HG03460 (cell line): ENCODE results near the gene SPOCK2.

Experiments
- ATAC-seq: cut with Tn5 transposase; IDR thresholded peaks from one replicate; pipeline ENCODE4 v1.9.1; 2021; ENCODE audit not compliant: unreplicated experiment

The SPOCK2 gene

DNA sequence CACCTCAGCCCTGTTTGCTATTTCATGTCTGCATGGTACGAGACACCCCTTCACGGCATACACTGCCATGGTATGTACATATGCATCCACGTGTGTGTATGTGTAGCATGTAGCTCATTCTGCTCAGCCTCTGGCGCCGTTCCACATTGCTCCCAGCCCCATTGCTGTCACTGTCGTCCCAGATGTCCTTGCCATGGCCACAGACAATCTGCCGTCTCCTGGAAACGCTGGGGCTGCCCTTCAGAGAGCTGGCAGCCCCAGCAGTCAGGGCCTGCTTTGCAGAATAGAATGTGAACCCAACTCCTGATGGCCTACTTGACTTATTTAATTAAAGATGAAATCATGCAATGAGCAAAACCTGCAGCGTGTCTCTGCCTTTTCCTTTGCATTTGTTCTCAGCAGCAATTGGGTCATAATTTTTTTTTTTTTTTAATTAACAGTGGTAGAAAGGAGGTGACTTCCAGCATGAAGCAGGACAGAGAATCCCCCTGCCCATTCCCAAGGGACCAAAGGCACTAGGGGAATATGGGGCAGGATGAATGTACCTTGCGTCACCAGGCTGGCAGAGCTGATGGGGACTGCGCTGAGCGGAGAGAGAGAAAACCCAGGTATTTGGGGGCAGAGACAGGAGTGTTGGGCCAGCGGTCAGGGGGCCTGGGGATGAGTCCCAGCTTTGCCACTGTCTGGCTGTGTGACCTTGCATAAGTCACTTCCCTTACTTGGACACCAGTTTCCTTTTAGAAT is 75.0 kb downstream of the SPOCK2 start:
- no peak for ATAC-seq

- ATAC-seq, result no peak
Measured at GRCh38 chr10:72012796-72013195, 75.6 kb downstream of the SPOCK2 start.

DNA sequence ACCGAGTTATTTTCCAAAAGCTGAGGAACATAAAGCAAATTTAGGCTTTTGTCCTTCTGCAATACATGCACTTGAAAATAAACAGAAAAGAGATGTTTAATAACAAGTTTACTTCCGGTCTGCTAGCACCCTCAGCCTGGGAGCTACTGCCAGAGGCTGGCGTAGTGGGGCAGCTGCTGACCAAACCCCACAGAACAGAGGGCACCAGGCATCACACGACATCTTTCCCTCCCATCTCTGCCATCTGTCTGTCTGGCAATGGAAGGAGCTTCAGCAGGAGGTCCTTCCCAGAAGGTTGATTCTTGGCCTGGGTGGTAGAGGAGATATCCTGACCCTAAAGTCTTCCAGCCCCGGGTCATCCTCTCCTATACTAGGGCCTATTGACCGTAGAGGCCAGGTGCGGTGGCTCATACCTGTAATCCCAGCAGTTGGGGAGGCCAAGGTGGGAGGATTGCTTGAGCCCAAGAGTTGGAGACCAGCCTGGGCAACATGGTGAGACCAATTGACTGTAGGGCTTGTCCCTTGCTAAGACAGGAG is 76.3 kb downstream of the SPOCK2 start:
- ATAC-seq, result no peak

GRCh38 chr10:72011468-72011867 is 76.9 kb downstream of the SPOCK2 start:
- no peak for ATAC-seq

DNA sequence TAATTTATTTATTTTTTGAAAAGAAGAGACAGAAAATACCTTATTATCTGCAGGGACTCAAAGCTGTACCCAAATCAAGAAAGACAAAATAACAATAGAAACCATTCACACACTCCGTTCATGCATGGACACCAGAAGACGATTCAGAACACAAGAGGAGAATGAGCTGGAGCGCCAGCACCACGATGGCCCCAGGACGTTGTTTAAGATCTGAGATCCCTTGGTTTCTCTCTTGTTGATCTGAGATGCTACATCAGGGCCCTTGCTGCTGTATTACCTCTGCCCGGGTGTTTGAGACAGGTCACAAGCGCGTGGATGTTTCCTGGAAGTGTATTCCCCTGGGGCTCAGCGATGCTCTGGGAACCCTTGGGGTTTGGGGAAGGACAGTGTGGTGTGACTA is 77.3 kb downstream of the SPOCK2 start:
- ATAC-seq, result no peak

- ATAC-seq, result no peak
Measured at GRCh38 chr10:72010234-72010973, 77.9 kb downstream of the SPOCK2 start.

DNA sequence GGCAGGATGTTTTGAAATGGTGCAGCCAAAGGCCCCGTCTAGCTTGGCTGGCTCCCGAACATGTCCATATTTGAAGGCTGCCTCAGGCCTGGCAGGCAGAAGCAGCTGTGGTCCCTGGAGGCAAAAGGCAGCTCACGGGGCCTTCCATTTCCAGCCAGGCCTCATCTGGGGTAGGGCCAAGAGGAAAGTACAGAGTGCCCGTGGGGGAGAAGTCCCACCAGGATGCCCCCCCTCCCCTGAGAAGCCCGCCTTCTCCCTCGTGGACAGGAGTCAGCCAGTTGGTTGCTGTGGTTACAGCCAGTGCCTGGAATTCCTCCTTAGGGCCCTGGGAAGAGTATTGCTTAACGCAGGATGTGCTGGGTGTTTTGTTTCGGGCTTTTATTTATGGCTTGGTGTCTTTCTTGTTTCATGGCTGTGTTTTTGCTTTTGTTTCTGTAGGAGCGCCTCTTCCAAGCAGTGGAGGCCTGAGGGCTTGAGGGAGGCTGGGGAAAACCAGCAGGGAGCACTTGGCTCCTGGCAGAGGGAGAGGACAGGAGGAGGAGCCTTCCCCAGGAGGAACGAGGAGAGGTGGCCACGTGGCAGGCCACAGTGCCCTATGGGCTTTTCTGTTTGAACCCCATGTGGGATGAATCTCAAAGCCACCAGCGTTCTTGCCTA is 78.8 kb downstream of the SPOCK2 start:
- no peak for ATAC-seq

DNA sequence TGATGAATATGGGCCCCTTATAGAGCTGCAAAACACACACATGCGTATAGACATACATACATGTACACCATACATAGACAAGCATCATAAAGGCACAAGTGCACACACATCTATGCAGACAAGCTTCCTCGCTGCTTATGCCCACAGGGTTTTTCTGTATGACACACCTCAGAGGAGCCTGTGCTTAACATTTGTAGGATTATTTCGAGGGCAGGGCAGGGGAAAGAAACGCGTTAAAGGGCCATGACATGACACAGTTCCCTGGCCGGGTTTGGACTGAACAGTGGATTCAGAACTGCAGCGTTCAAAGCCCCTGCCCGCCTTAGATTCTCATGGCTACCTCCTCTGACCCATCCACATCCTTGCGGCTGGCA is 79.3 kb downstream of the SPOCK2 start:
- no peak for ATAC-seq
